ENCODE measurements around the gene CAMLG. TPM values are rescaled to one million over a fixed set of nuclear protein-coding genes. Genes with fewer than 3 reads are reported as not detected.

CAMLG gene
- total RNA-seq, 1 experiment from 2014 or later = 28.3 TPM

DNA sequence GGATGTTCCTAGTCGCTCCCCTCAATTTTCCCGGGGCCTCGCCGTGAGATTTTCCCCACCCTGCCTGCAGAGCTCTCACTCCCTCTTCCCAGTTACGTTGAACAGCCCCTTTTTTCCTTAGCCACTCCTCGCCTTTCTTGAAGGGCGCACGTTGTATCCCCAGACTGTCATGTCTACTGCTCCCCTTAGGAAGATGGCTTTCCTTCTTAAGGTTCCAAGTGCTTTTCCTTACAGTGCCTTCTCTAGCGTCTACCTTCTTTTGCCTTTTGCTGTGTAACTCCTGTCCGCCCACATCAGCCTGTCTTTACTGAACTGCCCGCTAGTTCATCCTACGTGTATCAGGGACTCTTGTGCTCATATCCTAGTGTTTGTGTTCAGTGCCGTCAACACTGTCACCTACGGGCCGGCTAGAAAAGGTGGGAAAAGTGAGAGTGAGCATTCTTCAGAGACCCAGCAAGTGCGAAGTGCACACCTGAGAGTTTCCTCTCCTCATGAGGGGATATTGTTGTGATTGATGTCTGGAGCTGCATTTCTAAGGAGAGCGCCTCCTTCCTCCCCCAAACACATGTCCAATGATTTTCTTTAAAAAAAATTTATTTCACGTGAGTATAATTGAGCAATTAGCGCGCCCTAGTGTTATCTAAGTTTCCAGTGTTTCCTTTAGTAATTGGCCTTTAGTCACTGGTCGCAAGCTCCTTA is 764 bp downstream of the CAMLG start:
- POLR2A ChIA-PET = interaction anchor here (0.5 to 1.8 kb wide), 3 partner anchors 8 to 19 kb away, joined by 3 to 9 read pairs (median 8); partner anchors contain the start of gene DDX46
- peaks cover 9% of the 10 kb centered on the region; the same call in 1 of the 2 replicates for H3K4me1 ChIP-seq (ENCODE audit: control insufficient read depth, insufficient read depth, low read length)

DNA sequence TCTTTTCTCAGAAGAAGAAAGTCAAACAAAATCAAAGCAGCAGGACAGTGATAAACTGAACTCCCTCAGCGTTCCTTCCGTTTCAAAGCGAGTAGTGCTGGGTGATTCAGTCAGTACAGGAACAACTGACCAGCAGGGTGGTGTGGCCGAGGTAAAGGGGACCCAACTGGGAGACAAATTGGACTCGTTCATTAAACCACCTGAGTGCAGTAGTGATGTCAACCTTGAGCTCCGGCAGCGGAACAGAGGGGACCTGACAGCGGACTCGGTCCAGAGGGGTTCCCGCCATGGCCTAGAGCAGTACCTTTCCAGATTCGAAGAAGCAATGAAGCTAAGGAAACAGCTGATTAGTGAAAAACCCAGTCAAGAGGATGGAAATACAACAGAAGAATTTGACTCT is 2.7 kb downstream of the CAMLG start:
- H3K4me1 ChIP-seq (ENCODE audit: control insufficient read depth, insufficient read depth, low read length) = peaks cover 9% of the 10 kb centered on the region; the same call in 1 of the 2 replicates
- in situ Hi-C loops (cut with HindIII; ENCODE audit: low pct_unique_long_range_greater_than_20kb, low sequenced_read_pairs) (no loop called here), intact Hi-C loops (cut with micrococcal nuclease; ENCODE audit: unreplicated experiment) (no loop called here)
- DNase-seq (ENCODE audit: low read depth, low spot score) = no peak
- CTCF ChIA-PET = no interaction called here
- no peaks in the 10 kb centered on the region for H3K27me3 ChIP-seq (ENCODE audit: control insufficient read depth, insufficient read depth, low read length)
- H3K27ac ChIP-seq (ENCODE audit: low read length) = no peak overlapping the region
- H3K36me3 ChIP-seq (ENCODE audit: control insufficient read depth, insufficient read depth, low read length) = peaks cover 3% of the 10 kb centered on the region
- no peak for ATAC-seq
- no peaks in the 10 kb centered on the region for H3K9me3 ChIP-seq (ENCODE audit: control insufficient read depth, insufficient read depth, low read depth, low read length)
- BruUV-seq (replicated peaks) = no TSS peak
- POLR2A ChIA-PET = interaction anchor here (0.6 to 0.7 kb wide), 2 partner anchors 12 to 335 kb away, joined by 3 to 7 read pairs; no protein-coding TSS in a partner anchor
- H3K4me3 ChIP-seq (ENCODE audit: low read depth in 2 of 2, low read length in 2 of 2) = no peak overlapping the region
- TF ChIP-seq SIN3A (IDR thresholded peaks at IDR 0.05; ENCODE audit: borderline replicate concordance, insufficient read depth, low read depth, low read length) = no peak
- TF ChIP-seq, protein P1, sequence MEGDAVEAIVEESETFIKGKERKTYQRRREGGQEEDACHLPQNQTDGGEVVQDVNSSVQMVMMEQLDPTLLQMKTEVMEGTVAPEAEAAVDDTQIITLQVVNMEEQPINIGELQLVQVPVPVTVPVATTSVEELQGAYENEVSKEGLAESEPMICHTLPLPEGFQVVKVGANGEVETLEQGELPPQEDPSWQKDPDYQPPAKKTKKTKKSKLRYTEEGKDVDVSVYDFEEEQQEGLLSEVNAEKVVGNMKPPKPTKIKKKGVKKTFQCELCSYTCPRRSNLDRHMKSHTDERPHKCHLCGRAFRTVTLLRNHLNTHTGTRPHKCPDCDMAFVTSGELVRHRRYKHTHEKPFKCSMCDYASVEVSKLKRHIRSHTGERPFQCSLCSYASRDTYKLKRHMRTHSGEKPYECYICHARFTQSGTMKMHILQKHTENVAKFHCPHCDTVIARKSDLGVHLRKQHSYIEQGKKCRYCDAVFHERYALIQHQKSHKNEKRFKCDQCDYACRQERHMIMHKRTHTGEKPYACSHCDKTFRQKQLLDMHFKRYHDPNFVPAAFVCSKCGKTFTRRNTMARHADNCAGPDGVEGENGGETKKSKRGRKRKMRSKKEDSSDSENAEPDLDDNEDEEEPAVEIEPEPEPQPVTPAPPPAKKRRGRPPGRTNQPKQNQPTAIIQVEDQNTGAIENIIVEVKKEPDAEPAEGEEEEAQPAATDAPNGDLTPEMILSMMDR (IDR thresholded peaks at IDR 0.05) = no peak
- no peak for TF ChIP-seq TCF7L2 (IDR thresholded peaks at IDR 0.05; ENCODE audit: low read depth, low read length)
- no peak for TF ChIP-seq POLR2AphosphoS5 (IDR thresholded peaks at IDR 0.05; ENCODE audit: low read depth, low read length)
- TF ChIP-seq, protein P2, sequence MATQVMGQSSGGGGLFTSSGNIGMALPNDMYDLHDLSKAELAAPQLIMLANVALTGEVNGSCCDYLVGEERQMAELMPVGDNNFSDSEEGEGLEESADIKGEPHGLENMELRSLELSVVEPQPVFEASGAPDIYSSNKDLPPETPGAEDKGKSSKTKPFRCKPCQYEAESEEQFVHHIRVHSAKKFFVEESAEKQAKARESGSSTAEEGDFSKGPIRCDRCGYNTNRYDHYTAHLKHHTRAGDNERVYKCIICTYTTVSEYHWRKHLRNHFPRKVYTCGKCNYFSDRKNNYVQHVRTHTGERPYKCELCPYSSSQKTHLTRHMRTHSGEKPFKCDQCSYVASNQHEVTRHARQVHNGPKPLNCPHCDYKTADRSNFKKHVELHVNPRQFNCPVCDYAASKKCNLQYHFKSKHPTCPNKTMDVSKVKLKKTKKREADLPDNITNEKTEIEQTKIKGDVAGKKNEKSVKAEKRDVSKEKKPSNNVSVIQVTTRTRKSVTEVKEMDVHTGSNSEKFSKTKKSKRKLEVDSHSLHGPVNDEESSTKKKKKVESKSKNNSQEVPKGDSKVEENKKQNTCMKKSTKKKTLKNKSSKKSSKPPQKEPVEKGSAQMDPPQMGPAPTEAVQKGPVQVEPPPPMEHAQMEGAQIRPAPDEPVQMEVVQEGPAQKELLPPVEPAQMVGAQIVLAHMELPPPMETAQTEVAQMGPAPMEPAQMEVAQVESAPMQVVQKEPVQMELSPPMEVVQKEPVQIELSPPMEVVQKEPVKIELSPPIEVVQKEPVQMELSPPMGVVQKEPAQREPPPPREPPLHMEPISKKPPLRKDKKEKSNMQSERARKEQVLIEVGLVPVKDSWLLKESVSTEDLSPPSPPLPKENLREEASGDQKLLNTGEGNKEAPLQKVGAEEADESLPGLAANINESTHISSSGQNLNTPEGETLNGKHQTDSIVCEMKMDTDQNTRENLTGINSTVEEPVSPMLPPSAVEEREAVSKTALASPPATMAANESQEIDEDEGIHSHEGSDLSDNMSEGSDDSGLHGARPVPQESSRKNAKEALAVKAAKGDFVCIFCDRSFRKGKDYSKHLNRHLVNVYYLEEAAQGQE (IDR thresholded peaks at IDR 0.05; ENCODE audit: insufficient read depth in 1 of 2, low read depth in 2 of 2, low read length in 1 of 2) = no peak

More for the DNA sequence above, 764 bp downstream of the CAMLG start:
- Histone ChIP-seq H3K4me3 (ENCODE audit: low read depth in 2 of 2, low read length in 2 of 2) (peak overlapping the region; percentile 95 to 98), H3K27me3 (ENCODE audit: control insufficient read depth, insufficient read depth, low read length) (no peaks in the 10 kb centered on the region), H3K36me3 (ENCODE audit: control insufficient read depth, insufficient read depth, low read length) (peaks cover 3% of the 10 kb centered on the region), H3K27ac (ENCODE audit: low read length) (peak overlapping the region; percentile 78), H3K9me3 (ENCODE audit: control insufficient read depth, insufficient read depth, low read depth, low read length) (no peaks in the 10 kb centered on the region)
- intact Hi-C loops (cut with micrococcal nuclease; ENCODE audit: unreplicated experiment) (no loop called here), in situ Hi-C loops (cut with HindIII; ENCODE audit: low pct_unique_long_range_greater_than_20kb, low sequenced_read_pairs) (no loop called here)
- DNase-seq (ENCODE audit: low read depth, low spot score) = peak; percentile 24
- no TSS peak for BruUV-seq (replicated peaks)
- peak; percentile 27 for ATAC-seq
- CTCF ChIA-PET = interaction anchor here (0.8 kb wide), 1 partner anchor 214 kb away, joined by 6 read pairs; no protein-coding TSS in a partner anchor
- TF ChIP-seq, protein P1 (IDR thresholded peaks at IDR 0.05) = no peak
- TF ChIP-seq TCF7L2 (IDR thresholded peaks at IDR 0.05; ENCODE audit: low read depth, low read length) (no peak), SIN3A (IDR thresholded peaks at IDR 0.05; ENCODE audit: borderline replicate concordance, insufficient read depth, low read depth, low read length) (0 out of 2 replicates have a peak, but pooled peaks have one; percentile 0), POLR2AphosphoS5 (IDR thresholded peaks at IDR 0.05; ENCODE audit: low read depth, low read length) (no peak)
- TF ChIP-seq, protein P2 (IDR thresholded peaks at IDR 0.05; ENCODE audit: insufficient read depth in 1 of 2, low read depth in 2 of 2, low read length in 1 of 2) = no peak
